Motor neuron (in vitro differentiated cells): Measurements from ENCODE around the gene SUSD4. TPM values are rescaled to one million over a fixed set of nuclear protein-coding genes. Genes with fewer than 3 reads are reported as not detected.
"Not testable (repeated sequence)": the region's sequence is repeated elsewhere in the genome, so short reads cannot be mapped to it uniquely, and the experiment has no call there.

Experiments
- ATAC-seq, 8 experiments: fragments of 200-7000 bp; cut with Tn5 transposase; replicated peaks in 6 of 8; 2 replicates each; pipeline ENCODE4 v1.8.0; 2021; ENCODE audit warnings: mild to moderate bottlenecking in 8 of 8, moderate library complexity in 8 of 8
- H3K27ac ChIP-seq, 2 donors: fragments of 250-450 bp; sonication (Bioruptor Pico); 2 replicates each; pipeline ENCODE4 v1.9.0; 2021; ENCODE audit warnings: antibody characterized with exemption in 2 of 2, mild to moderate bottlenecking in 2 of 2, moderate library complexity in 1 of 2
- H3K4me1 ChIP-seq, 2 donors: fragments of 250-450 bp; sonication (Bioruptor Pico); replicated peaks in 1 of 2; 2 replicates each; pipeline ENCODE4 v1.6.1; 2021; ENCODE audit warnings: antibody characterized with exemption in 2 of 2, mild to moderate bottlenecking in 2 of 2, moderate library complexity in 1 of 2
- H3K4me3 ChIP-seq, 5 donors: fragments of 250-450 bp; sonication (Bioruptor Pico); 2 replicates each; pipeline ENCODE4 v1.9.0; 2021; ENCODE audit warnings: antibody characterized with exemption in 5 of 5, mild to moderate bottlenecking in 5 of 5, moderate library complexity in 4 of 5
- WGBS, 10 experiments: fragments of 450-650 bp; shearing (Covaris generic); methylation state at CpG; one replicate each; pipeline ENCODE4 v1.0.0; 2022; 5-methylcytosine and 5-hydroxymethylcytosine counted together
- in situ Hi-C, 9 experiments: fragments of 400-800 bp; cut with MboI; loops; one replicate each; pipeline ENCODE4 v1.15.0; 2021; ENCODE audit warnings: low sequenced_read_pairs in 9 of 9, low pct_unique_long_range_greater_than_20kb in 2 of 9; ENCODE audit not compliant: unreplicated experiment in 9 of 9
- total RNA-seq, 8 experiments: library from RNA; unstranded; fragments of 300-600 nt; gene quantifications; 2 replicates each; pipeline versions ENCODE4 v1.2.3 to v1.2.4, GENCODE V29; 2022

Gene SUSD4
- total RNA-seq, 8 experiments from 2014 or later: 5.4 to 28.7 (median 15.7) TPM

- in situ Hi-C loops: no loop called here
- 17 to 90% (median 81%) methylated on average over 1 to 8 of the region's 8 CpGs; no CpG with 5 or more reads in 2 of the 10 experiments for WGBS, 10 experiments
- Histone ChIP-seq H3K4me3 (no peak overlapping the region), H3K27ac (no peak overlapping the region), H3K4me1 (peaks cover 0 to 3% of the 10 kb centered on the region in 2 donors)
- ATAC-seq: no peak
These were observed 99.4 kb downstream of the SUSD4 start for GRCh38 chr1:223264529-223264928.

GRCh38 chr1:223261914-223262313 is 102.1 kb downstream of the SUSD4 start:
- H3K4me3 ChIP-seq: no peak overlapping the region
- peaks cover 0 to 3% of the 10 kb centered on the region in 2 donors for H3K4me1 ChIP-seq
- WGBS, 10 experiments: 50 to 100% (median 78%) methylated on average over 1 to 3 of the region's 3 CpGs; no CpG with 5 or more reads in 3 of the 10 experiments
- in situ Hi-C loops: no loop called here
- H3K27ac ChIP-seq: no peak overlapping the region
- no peak for ATAC-seq

GRCh38 chr1:223260712-223261111 is 103.3 kb downstream of the SUSD4 start:
- in situ Hi-C loops: no loop called here
- 20 to 100% (median 83%) methylated on average over 1 to 6 of the region's 7 CpGs; no CpG with 5 or more reads in 1 of the 10 experiments for WGBS, 10 experiments
- Histone ChIP-seq H3K4me3 (no peak overlapping the region), H3K27ac (no peak overlapping the region), H3K4me1 (peaks cover 0 to 3% of the 10 kb centered on the region in 2 donors)
- ATAC-seq: no peak

- Histone ChIP-seq H3K4me1 (peaks cover 0 to 7% of the 10 kb centered on the region in 2 donors), H3K27ac (no peak overlapping the region), H3K4me3 (no peak overlapping the region)
- ATAC-seq: no peak
- in situ Hi-C loops: no loop called here
- 70 to 82% (median 71%) methylated on average over 2 to 3 of the region's 3 CpGs; no CpG with 5 or more reads in 7 of the 10 experiments for WGBS, 10 experiments
These were observed 104.5 kb downstream of the SUSD4 start for GRCh38 chr1:223259462-223259861.

- WGBS, 10 experiments: 15 to 77% (median 52%) methylated on average over 2 to 4 of the region's 6 CpGs; no CpG with 5 or more reads in 4 of the 10 experiments
- ATAC-seq: peak in 5 of 8 experiments; percentile 35 to 96 (median 90)
- H3K27ac ChIP-seq: no peak overlapping the region
- H3K4me1 ChIP-seq: peaks cover 0 to 7% of the 10 kb centered on the region in 2 donors
- H3K4me3 ChIP-seq: no peak overlapping the region
- in situ Hi-C loops: no loop called here
These were observed 105.2 kb downstream of the SUSD4 start for GRCh38 chr1:223258751-223259198.

- Histone ChIP-seq H3K4me1 (peaks cover 0 to 7% of the 10 kb centered on the region in 2 donors), H3K4me3 (no peak overlapping the region), H3K27ac (no peak overlapping the region)
- ATAC-seq: no peak
- WGBS, 10 experiments: 47 to 100% (median 74%) methylated on average over 2 to 8 of the region's 8 CpGs; no CpG with 5 or more reads in 1 of the 10 experiments
- in situ Hi-C loops: no loop called here
These were observed 106.0 kb downstream of the SUSD4 start for GRCh38 chr1:223257856-223258550.

GRCh38 chr1:223256034-223256433 is 107.9 kb downstream of the SUSD4 start:
- ATAC-seq: peak in 4 of 8 experiments; percentile 3 to 31 (median 14)
- H3K4me3 ChIP-seq: no peak overlapping the region
- H3K27ac ChIP-seq: no peak overlapping the region
- WGBS, 10 experiments: 49 to 100% (median 80%) methylated on average over 1 to 3 of the region's 3 CpGs; no CpG with 5 or more reads in 5 of the 10 experiments
- peaks cover 0 to 7% of the 10 kb centered on the region in 2 donors for H3K4me1 ChIP-seq
- in situ Hi-C loops: no loop called here

GRCh38 chr1:223253916-223254315 is 110.1 kb downstream of the SUSD4 start:
- in situ Hi-C loops: no loop called here
- ATAC-seq: no peak
- H3K4me3 ChIP-seq: no peak overlapping the region
- 79 to 100% (median 88%) methylated on average over 1 to 3 of the region's 3 CpGs; no CpG with 5 or more reads in 4 of the 10 experiments for WGBS, 10 experiments
- H3K27ac ChIP-seq: no peak overlapping the region
- peaks cover 0 to 4% of the 10 kb centered on the region in 2 donors for H3K4me1 ChIP-seq

- H3K4me3 ChIP-seq, in situ Hi-C loops, H3K4me1 ChIP-seq, ATAC-seq, H3K27ac ChIP-seq: not testable (repeated sequence)
- WGBS, 10 experiments: 20 to 100% (median 94%) methylated on average over 1 of the region's 2 CpGs; no CpG with 5 or more reads in 6 of the 10 experiments
These were observed 112.6 kb downstream of the SUSD4 start for GRCh38 chr1:223251387-223251786.

- in situ Hi-C loops: no loop called here
- Histone ChIP-seq H3K4me3 (no peak overlapping the region), H3K4me1 (peaks cover 0 to 4% of the 10 kb centered on the region in 2 donors), H3K27ac (no peak overlapping the region)
- ATAC-seq: no peak
- WGBS, 10 experiments: 0 to 94% (median 77%) methylated on average over 1 to 6 of the region's 6 CpGs; no CpG with 5 or more reads in 1 of the 10 experiments
These were observed 113.4 kb downstream of the SUSD4 start for GRCh38 chr1:223250632-223251015.

GRCh38 chr1:223249854-223250631 is 113.9 kb downstream of the SUSD4 start:
- 67 to 93% (median 83%) methylated on average over 1 to 3 of the region's 3 CpGs; no CpG with 5 or more reads in 1 of the 10 experiments for WGBS, 10 experiments
- H3K4me3 ChIP-seq: no peak overlapping the region
- in situ Hi-C loops: no loop called here
- ATAC-seq: no peak
- no peaks in the 10 kb centered on the region for H3K4me1 ChIP-seq
- H3K27ac ChIP-seq: no peak overlapping the region

- no peak overlapping the region for H3K4me3 ChIP-seq
- 57 to 100% (median 77%) methylated on average over 1 to 6 of the region's 6 CpGs for WGBS, 10 experiments
- ATAC-seq: no peak
- no peaks in the 10 kb centered on the region for H3K4me1 ChIP-seq
- H3K27ac ChIP-seq: no peak overlapping the region
- in situ Hi-C loops: no loop called here
These were observed 115.2 kb downstream of the SUSD4 start for GRCh38 chr1:223248770-223249140.
